Activated T-cell treated with anti-CD3 and anti-CD28 coated beads for 1 hour (primary cell): Measurements from ENCODE around the gene FLACC1.
A peak's percentile ranks its signal among the peaks of the same experiment; 100 is the strongest.

Experiments used
- DNase-seq: peaks from one replicate; pipeline ENCODE4 v3.0.0-alpha.2; 2020; ENCODE audit warnings: low read depth

The FLACC1 gene

GRCh38 chr2:201275990-201276389 is 81.2 kb downstream of the FLACC1 start:
- no peak for DNase-seq

- no peak for DNase-seq
These were observed 82.1 kb downstream of the FLACC1 start for GRCh38 chr2:201275069-201275468.

DNA sequence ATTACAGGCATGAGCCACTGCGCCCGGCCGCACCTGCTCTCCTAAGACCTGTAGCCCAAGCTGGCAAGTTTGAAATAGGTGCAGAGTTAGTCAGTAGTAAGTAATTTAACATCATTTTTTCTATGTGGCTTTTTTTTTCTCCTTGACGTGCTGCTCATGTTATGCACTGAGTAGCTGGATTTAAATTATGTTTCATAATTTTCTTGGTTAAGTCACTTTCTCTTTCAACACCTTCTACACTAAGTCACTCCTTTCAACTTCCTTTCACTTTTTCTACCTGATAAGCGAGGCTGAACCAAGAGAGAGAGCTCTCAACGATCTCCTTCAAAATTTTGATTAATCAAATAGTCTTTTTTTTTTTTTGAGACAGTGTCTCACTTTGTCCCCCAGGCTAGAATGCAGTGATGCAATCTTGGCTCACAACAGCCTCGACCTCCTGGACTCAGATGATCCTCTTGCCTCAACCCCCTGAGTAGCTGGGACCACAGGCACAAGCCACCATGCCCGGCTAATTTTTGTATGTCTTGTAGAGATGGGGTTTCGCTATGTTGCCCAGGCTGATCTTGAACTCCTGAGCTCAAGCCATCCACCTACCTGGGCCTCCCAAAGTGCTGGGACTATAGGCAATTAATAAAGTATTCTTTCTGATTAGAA is 83.7 kb downstream of the FLACC1 start:
- no peak for DNase-seq

DNA sequence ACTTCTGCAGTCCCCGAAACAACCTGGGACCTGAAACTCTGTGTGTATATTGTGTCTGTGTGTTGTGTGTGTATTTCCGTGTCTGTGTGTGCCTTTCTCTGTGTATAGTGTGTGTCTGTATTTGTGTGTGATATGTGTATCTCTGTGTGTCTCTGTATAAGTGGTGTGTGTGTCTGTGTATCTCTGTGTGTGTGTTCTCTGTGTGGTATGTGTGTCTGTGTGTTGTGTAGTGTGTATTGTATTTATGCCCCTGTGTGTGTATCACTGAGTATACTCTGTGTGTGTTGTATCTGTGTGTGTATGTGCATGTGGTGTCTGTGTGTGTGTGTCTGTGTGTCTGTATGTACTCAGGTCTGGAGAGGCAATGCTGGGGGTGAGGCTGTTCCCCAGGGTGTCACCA is 85.2 kb downstream of the FLACC1 start:
- DNase-seq = no peak

GRCh38 chr2:201270293-201271001 is 86.7 kb downstream of the FLACC1 start:
- DNase-seq = no peak

DNA sequence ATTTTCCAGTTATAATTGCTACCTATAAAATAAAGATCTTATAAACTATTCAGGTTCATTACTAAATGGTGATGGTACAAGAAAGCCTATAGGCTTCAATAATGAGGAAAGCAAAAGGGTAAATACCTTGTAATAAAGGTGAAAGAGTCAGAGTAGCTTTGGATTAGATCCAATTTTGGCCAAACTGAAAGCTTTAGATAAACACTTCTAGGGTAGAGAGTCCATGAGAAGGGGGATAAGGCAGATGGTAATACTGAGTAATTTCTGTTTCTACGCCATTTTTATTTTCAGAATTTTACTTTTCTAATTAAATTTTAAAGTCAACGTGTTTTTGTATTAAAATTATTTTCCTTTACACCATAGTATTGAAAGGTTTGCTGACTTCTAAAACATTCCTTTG is 87.4 kb downstream of the FLACC1 start:
- no peak for DNase-seq

DNA sequence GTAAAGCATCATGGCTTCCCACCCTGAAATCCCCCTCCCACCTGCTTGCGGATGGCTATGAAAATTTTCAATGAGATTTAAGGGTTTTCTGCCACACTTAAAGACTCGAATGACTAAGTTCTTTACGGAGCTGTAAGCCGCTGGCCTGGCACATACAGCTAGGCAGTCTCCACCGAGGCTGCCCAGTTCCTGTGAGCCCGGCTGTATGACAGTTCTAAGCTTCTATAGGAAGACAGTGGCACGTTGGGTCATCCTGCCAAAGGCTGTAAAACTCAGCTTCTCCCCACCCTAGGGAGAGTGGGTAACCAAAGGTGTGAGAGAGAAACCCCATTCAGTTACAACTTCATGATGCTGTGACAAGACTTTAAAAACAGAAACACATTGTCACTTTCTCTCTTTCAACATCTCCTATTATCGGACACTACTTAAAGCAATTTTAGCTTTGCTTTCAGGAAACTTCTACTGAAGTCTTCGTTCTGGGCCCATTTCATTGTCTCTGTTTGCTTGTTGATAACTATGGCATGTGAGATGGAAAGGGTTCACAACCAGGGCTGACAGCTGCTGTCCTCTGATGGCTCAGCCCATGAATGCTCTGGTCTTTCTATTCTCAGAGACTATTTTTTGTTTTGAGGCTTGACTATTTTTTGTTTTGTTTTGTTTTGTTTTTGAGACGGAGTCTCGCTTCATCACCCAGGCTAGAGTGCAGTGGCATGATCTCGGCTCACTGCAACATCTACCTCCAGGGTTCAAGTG is 89.7 kb downstream of the FLACC1 start:
- no peak for DNase-seq

DNA sequence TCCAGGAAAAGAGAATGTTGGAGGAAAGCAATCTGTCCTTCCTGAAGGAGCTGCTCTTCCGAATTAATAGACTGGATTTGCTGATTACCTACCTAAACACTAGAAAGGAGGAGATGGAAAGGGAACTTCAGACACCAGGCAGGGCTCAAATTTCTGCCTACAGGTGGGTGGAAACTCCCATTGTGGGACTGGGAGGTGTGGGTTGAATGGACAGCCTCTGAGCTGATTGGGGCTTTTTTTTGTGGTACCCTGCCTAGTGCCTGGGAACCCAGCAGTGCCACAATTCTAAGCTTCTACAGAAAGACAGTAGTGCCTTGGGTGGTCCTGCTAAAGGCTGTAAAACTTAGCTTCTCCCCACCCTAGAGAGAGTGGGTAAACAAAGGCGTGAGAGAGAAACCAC is 90.5 kb downstream of the FLACC1 start:
- no peak for DNase-seq

DNA sequence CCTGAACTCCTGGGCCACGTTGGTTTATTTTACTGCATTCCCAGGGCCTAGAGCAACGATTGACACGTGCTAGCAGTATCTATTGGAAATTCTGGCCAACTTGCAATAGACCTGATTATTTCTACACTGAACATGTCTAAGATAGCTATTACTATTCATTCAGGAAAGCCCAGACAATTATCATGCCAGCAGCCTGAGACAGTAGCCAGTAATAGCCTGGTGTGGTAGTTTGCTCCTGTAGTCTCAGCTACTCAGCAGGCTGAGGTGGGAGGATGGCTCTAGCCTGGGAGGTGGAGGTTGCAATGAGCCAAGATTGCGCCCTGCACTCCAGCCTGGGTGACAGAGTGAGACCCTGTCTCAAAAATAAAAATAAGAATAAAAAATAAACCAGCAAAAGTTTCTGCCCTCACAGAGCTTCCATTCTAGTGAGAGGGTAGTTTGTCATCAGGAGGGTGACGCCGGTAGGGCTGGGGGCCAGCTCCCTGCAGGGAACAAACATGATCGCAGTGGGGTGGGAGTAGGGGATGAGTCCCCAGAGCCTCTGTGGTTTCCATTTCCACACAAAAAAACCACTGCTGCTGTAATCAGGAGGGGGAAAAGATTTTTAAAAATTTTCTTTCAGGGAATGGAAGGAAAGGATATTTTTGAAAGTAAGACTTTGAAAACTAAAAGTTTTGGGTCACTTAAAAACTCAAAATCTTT is 92.5 kb downstream of the FLACC1 start:
- no peak for DNase-seq

- no peak for DNase-seq
These were observed 93.4 kb downstream of the FLACC1 start for GRCh38 chr2:201263779-201264178.

GRCh38 chr2:201262718-201263117 is 94.4 kb downstream of the FLACC1 start:
- DNase-seq = no peak

GRCh38 chr2:201261906-201262305 is 95.2 kb downstream of the FLACC1 start:
- DNase-seq = no peak

- DNase-seq = peak; percentile 36
These were observed 95.7 kb downstream of the FLACC1 start for GRCh38 chr2:201261471-201261870.

- peak; percentile 46 for DNase-seq
These were observed 96.8 kb downstream of the FLACC1 start, which contains the start of gene CASP8 for GRCh38 chr2:201260302-201260800. TSS of gene CASP8 (plus strand) at chr2:201260536. CDS start at chr2:201266487, 5,951 bp downstream.

DNA sequence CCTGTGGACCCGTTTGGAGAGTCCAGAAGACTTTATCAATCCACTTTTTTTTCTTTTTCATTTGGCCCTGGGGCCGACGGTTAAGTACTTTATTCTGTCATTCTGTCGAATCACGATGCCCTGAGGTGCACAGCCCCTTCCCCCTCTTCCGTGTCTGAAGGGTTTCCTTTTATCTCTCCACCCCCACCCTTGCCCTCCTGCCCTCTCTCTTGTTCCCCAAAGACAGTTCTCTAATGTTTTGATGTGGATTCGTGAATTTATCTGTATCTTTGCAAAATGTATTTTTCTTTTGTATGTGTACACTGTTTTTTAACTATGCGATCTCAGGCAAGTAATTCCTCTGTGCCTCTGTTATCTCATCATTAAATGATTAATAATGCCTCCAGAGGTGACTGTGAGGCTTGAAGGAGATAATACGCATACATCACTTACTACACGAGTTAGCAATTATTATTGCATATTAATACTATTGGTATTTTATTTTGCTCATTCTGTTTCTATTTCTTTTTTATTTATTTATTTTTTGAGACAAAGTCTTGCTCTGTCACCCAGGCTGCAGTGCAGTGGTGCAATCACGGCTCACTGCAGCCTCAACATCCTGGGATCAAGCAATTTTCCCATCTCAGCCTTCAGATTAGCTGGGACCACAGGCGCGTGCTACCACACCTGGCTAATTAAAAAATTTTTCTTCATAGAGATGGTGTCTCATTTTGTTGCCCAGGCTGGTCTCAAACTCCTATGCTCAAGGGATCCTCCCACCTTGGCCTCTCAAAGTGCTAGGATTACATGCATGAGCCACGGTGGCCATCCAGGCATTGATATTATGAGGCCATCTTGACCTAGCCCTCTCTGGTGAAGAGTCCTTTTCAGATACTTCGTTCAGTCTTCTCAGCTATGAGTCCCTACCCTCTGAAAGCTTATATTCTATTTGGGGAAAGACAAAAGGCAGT is 98.2 kb downstream of the FLACC1 start:
- no peak for DNase-seq

GRCh38 chr2:201257956-201258665 is 99.0 kb downstream of the FLACC1 start:
- peak; percentile 86 for DNase-seq

- no peak for DNase-seq
These were observed 99.7 kb downstream of the FLACC1 start for GRCh38 chr2:201257381-201257955.

DNA sequence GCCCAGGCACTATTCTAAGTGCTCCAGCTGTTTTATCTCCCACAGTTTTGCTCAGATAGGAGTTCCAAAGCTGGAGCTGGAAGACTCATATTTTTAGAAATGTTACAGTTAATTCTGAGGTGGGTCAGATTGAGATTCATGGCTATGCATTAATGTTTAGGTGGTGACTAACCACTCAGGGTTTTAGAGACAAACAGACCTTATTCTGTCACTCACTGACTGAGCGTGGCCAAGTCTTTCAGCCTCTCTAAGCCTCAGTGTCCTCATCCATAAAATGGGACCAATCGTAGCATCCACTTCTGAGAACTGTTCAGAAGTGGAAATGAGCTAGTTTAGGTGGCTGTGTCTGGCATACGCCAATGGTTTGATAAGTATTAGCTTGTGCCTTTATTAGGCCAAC is 101.1 kb downstream of the FLACC1 start:
- DNase-seq = no peak

DNA sequence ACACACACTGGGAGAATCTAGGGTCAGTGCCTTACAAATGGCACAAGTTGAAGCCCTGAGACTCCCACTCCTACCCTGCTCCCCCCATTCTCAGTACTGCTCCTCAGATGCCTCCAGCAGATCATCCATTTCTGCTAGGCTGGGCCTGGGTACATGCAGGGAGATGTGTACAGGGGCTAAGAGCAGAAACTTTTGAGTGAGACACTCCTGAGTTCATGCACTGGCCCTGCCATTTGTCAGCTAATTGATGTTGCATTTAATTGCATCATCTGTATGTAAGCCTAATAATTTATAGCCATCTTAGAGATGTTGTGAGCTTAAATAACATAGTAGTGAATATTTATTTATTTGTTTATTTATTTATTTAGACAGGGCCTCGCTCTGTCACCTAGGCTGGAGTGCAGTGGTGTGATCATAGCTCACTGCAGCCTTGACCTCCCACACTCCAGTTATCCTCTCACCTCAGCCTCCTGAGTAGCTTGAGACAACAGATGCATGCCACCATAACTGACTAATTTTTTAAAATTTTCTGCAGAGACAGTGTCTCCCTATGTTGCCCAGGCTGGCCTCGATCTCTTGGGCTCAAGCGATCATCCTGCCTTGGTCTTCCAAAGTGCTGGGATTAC is 101.6 kb downstream of the FLACC1 start:
- DNase-seq = no peak
